H1 (cell line): ENCODE measurements around the gene PPP4R1. TPM values are rescaled to one million over a fixed set of nuclear protein-coding genes. Genes with fewer than 3 reads are reported as not detected.

Experiments
- CTCF ChIA-PET: fragments of 300-600 bp; sonication (Branson Sonifier 250); formaldehyde crosslinking; loops from one replicate; lab custom pipeline; 2021; ENCODE audit not compliant: partially characterized antibody; lab: Charles Lee
- POLR2A ChIA-PET: fragments of 300-600 bp; sonication (Branson Sonifier 250); formaldehyde crosslinking; loops from one replicate; lab custom pipeline; 2021; ENCODE audit warnings: inconsistent platforms; ENCODE audit not compliant: partially characterized antibody; lab: Charles Lee
- DNase-seq, 2 experiments: peaks; one replicate each; pipeline versions ENCODE4 v3.0.0 to v3.0.0-alpha.2; 2010 to 2022; ENCODE audit warnings: low spot score in 2 of 2, low read depth in 1 of 2, mixed read lengths in 1 of 2
- FAIRE-seq: peaks from 2 replicates; lab custom pipeline; 2011; peaks lifted over from hg19 to GRCh38; lab: Jason Lieb, UNC
- H2AFZ ChIP-seq: 2 replicates; pipeline ENCODE4 v1.8.1; 2012; ENCODE audit warnings: low read length, inconsistent platforms
- H2AK5ac ChIP-seq: 2 replicates; pipeline ENCODE4 v1.6.1; 2013; ENCODE audit warnings: low read depth, low read length
- H2BK120ac ChIP-seq: replicated peaks from 2 replicates; pipeline ENCODE3; 2013; ENCODE audit warnings: low read depth, low read length, inconsistent platforms
- H2BK12ac ChIP-seq: 2 replicates; pipeline ENCODE4 v1.6.1; 2013; ENCODE audit warnings: low read depth, low read length
- H2BK15ac ChIP-seq: 2 replicates; pipeline ENCODE4 v1.6.1; 2013; ENCODE audit warnings: low read length
- H2BK20ac ChIP-seq: 2 replicates; pipeline ENCODE4 v1.6.1; 2013; ENCODE audit warnings: low read length
- H2BK5ac ChIP-seq: 2 replicates; pipeline ENCODE4 v1.6.1; 2013; ENCODE audit warnings: low read depth, low read length
- H3K14ac ChIP-seq: 2 replicates; pipeline ENCODE4 v1.6.1; 2013; ENCODE audit warnings: inconsistent platforms; ENCODE audit not compliant: insufficient read length
- H3K18ac ChIP-seq: 2 replicates; pipeline ENCODE4 v1.6.1; 2013; ENCODE audit warnings: low read length; ENCODE audit errors: extremely low read depth
- H3K23ac ChIP-seq: 2 replicates; pipeline ENCODE4 v1.6.1; 2013; ENCODE audit warnings: inconsistent platforms; ENCODE audit not compliant: insufficient read length
- H3K23me2 ChIP-seq: 2 replicates; pipeline ENCODE4 v1.6.1; 2013; ENCODE audit warnings: low read depth, low read length
- H3K27ac ChIP-seq: 2 replicates; pipeline ENCODE4 v1.6.1; 2011; ENCODE audit warnings: low read depth, low read length, inconsistent platforms
- H3K27me3 ChIP-seq, 4 experiments: replicated peaks in 1 of 4; 1 replicate in 1 of 4; 2 replicates in 3 of 4; pipeline versions ENCODE4 v1.6.1 to v1.8.1; 2011 to 2013; ENCODE audit warnings: low read length in 3 of 4, mild to moderate bottlenecking in 3 of 4, inconsistent platforms in 2 of 4, mixed read lengths in 2 of 4, moderate library complexity in 1 of 4; ENCODE audit not compliant: control insufficient read depth in 3 of 4, insufficient read depth in 3 of 4; ENCODE audit errors: extremely low read depth in 1 of 4
- H3K36me3 ChIP-seq, 4 experiments: 2 replicates each; pipeline versions ENCODE4 v1.6.1 to v1.8.1; 2011 to 2013; ENCODE audit warnings: mild to moderate bottlenecking in 4 of 4, low read length in 3 of 4, moderate library complexity in 2 of 4, control low read depth in 1 of 4, inconsistent platforms in 1 of 4; ENCODE audit not compliant: insufficient read depth in 4 of 4, control insufficient read depth in 2 of 4
- H3K4ac ChIP-seq: replicated peaks from 2 replicates; pipeline ENCODE3; 2013; ENCODE audit warnings: low read length, low read depth, mixed read lengths, inconsistent platforms; ENCODE audit not compliant: insufficient read length
- H3K4me1 ChIP-seq, 4 experiments: replicated peaks in 1 of 4; 1 replicate in 1 of 4; 2 replicates in 3 of 4; pipeline versions ENCODE4 v1.6.1 to v1.8.1; 2011 to 2013; ENCODE audit warnings: low read length in 3 of 4, inconsistent platforms in 2 of 4, mixed read lengths in 1 of 4; ENCODE audit not compliant: insufficient read depth in 4 of 4, control insufficient read depth in 3 of 4
- H3K4me2 ChIP-seq, 2 experiments: 2 replicates each; pipeline versions ENCODE4 v1.6.1 to v1.8.1; 2011 to 2013; ENCODE audit warnings: low read depth in 2 of 2, low read length in 2 of 2, control low read depth in 1 of 2, inconsistent platforms in 1 of 2, mild to moderate bottlenecking in 1 of 2; ENCODE audit not compliant: insufficient read depth in 1 of 2
- H3K4me3 ChIP-seq, 4 experiments: fragments of 200-600, 300-600 bp in 1 of 4; sonication (generic), shearing (Covaris generic), sonication (Bioruptor Twin) in 1 of 4; 2 replicates each; pipeline versions ENCODE4 v1.5.1 to v1.8.1; 2011 to 2016; ENCODE audit warnings: low read length in 4 of 4, low read depth in 3 of 4, control low read depth in 2 of 4, inconsistent platforms in 2 of 4, mild to moderate bottlenecking in 2 of 4, mixed read lengths in 1 of 4, moderate library complexity in 1 of 4; ENCODE audit not compliant: insufficient read depth in 2 of 4; ENCODE audit errors: extremely low read depth in 1 of 4
- H3K56ac ChIP-seq: replicated peaks from 2 replicates; pipeline ENCODE3; 2013; ENCODE audit warnings: low read depth, mild to moderate bottlenecking, mixed read lengths, low read length, inconsistent platforms; ENCODE audit not compliant: insufficient read length
- H3K79me1 ChIP-seq: 2 replicates; pipeline ENCODE4 v1.6.1; 2013; ENCODE audit warnings: low read depth, low read length, control low read depth
- H3K79me2 ChIP-seq, 2 experiments: 2 replicates each; pipeline versions ENCODE4 v1.6.1 to v1.8.1; 2012 to 2013; ENCODE audit warnings: low read length in 2 of 2, mild to moderate bottlenecking in 2 of 2, inconsistent platforms in 1 of 2; ENCODE audit not compliant: insufficient read depth in 2 of 2, control insufficient read depth in 1 of 2
- H3K9ac ChIP-seq, 4 experiments: replicated peaks in 1 of 4; 1 replicate in 1 of 4; 2 replicates in 3 of 4; pipeline versions ENCODE4 v1.6.1 to v1.8.1; 2011 to 2013; ENCODE audit warnings: low read depth in 3 of 4, low read length in 3 of 4, control low read depth in 2 of 4, mild to moderate bottlenecking in 2 of 4, moderate library complexity in 2 of 4, inconsistent platforms in 1 of 4; ENCODE audit errors: extremely low read depth in 1 of 4
- H3K9me3 ChIP-seq, 2 experiments: 2 replicates each; pipeline versions ENCODE4 v1.6.1 to v1.8.1; 2012 to 2013; ENCODE audit warnings: mild to moderate bottlenecking in 2 of 2, moderate library complexity in 2 of 2, control low read depth in 1 of 2, inconsistent platforms in 1 of 2, low read depth in 1 of 2, low read length in 1 of 2, mixed read lengths in 1 of 2; ENCODE audit not compliant: insufficient read depth in 2 of 2
- H4K20me1 ChIP-seq, 2 experiments: replicated peaks in 1 of 2; 2 replicates each; pipeline versions ENCODE3 to v1.8.1; 2011 to 2013; ENCODE audit warnings: inconsistent platforms in 2 of 2, low read length in 2 of 2, mild to moderate bottlenecking in 1 of 2; ENCODE audit not compliant: insufficient read depth in 2 of 2, control insufficient read depth in 1 of 2
- H4K5ac ChIP-seq: 2 replicates; pipeline ENCODE4 v1.6.1; 2013; ENCODE audit warnings: low read length, low read depth, mixed read lengths, inconsistent platforms; ENCODE audit not compliant: insufficient read length
- H4K8ac ChIP-seq: 2 replicates; pipeline ENCODE4 v1.8.0; 2013; ENCODE audit warnings: mild to moderate bottlenecking, moderate library complexity, low read length, inconsistent platforms; ENCODE audit not compliant: insufficient read depth; ENCODE audit errors: extremely low read depth
- H4K91ac ChIP-seq: replicated peaks from 2 replicates; pipeline ENCODE3; 2013; ENCODE audit warnings: low read length, mixed read lengths, inconsistent platforms; ENCODE audit not compliant: insufficient read length
- CBX8 ChIP-seq: fragments of 300-800, 300-1000 bp; sonication (generic); IDR thresholded peaks from 2 replicates; pipeline ENCODE4 v1.7.1; 2016; ENCODE audit warnings: low read depth, low read length, borderline replicate concordance
- CHD2 ChIP-seq: IDR thresholded peaks from 2 replicates; pipeline ENCODE4 v1.6.1; 2012; ENCODE audit warnings: low read length, improper control_type of control experiment
- HDAC6 ChIP-seq: IDR thresholded peaks from one replicate; pipeline ENCODE4 v1.7.1; 2012; ENCODE audit warnings: low read depth, mild to moderate bottlenecking, inconsistent platforms, low read length, moderate library complexity
- JUND ChIP-seq: IDR thresholded peaks from 2 replicates; pipeline ENCODE4 v1.6.1; 2011; ENCODE audit warnings: mild to moderate bottlenecking, improper control_type of control experiment, low read length
- MAX ChIP-seq: IDR thresholded peaks from 2 replicates; pipeline ENCODE4 v1.6.1; 2012; ENCODE audit warnings: inconsistent platforms
- RBBP5 ChIP-seq: IDR thresholded peaks from 2 replicates; pipeline ENCODE4 v1.7.1; 2012; ENCODE audit warnings: low read depth, mild to moderate bottlenecking, inconsistent platforms, low read length, moderate library complexity, borderline replicate concordance
- RXRA ChIP-seq: IDR thresholded peaks from 2 replicates; pipeline ENCODE4 v1.6.1; 2011; ENCODE audit warnings: low read depth, mild to moderate bottlenecking, low read length, moderate library complexity; ENCODE audit not compliant: insufficient read depth
- SP2 ChIP-seq: IDR thresholded peaks from 2 replicates; pipeline ENCODE4 v1.6.1; 2012; ENCODE audit warnings: mild to moderate bottlenecking, low read length, inconsistent platforms
- WGBS, 2 experiments: shearing (Covaris generic) in 1 of 2; methylation state at CpG; one replicate each; pipeline versions ENCODE4 v1.1.6 to v1.1.7; 2013 to 2015; ENCODE audit warnings: low lambda C conversion rate in 2 of 2, mixed read lengths in 2 of 2, inconsistent platforms in 1 of 2, low coverage in 1 of 2, missing lambda C conversion rate in 1 of 2; ENCODE audit not compliant: insufficient replicate concordance in 2 of 2, insufficient coverage in 1 of 2, insufficient read length in 1 of 2; ENCODE audit errors: extremely low coverage in 1 of 2, missing lambda C conversion rate in 1 of 2; 5-methylcytosine and 5-hydroxymethylcytosine counted together
- polyA plus RNA-seq, 7 experiments: library from polyadenylated mRNA; depleted of rRNA in 3 of 7; stranded (reverse) in 5 of 7; unstranded in 2 of 7; fragments of >200 nt in 5 of 7; fragments of 200-250 nt in 2 of 7; gene quantifications; 1 replicate in 5 of 7; 2 replicates in 1 of 7; 4 replicates in 1 of 7; pipeline versions ENCODE4 v1.2.1 to v1.2.3, GENCODE V29; 2011 to 2013; ENCODE audit warnings: missing spikeins in 2 of 7, mixed read lengths in 2 of 7
- total RNA-seq: library from RNA; stranded (reverse); fragmentation: NEBNext Ultra II Directional; extraction: Animal tissue kit (Norgen Biotek cat#: 25700); gene quantifications from 2 replicates; pipeline ENCODE4 v1.2.1, GENCODE V29; 2021

The PPP4R1 gene
- total and polyA plus RNA-seq, 2 of the 8 experiments (the other 6 are each of a cell fraction or from before 2014, with no cell fraction given): 67.4 to 96.1 TPM

DNA sequence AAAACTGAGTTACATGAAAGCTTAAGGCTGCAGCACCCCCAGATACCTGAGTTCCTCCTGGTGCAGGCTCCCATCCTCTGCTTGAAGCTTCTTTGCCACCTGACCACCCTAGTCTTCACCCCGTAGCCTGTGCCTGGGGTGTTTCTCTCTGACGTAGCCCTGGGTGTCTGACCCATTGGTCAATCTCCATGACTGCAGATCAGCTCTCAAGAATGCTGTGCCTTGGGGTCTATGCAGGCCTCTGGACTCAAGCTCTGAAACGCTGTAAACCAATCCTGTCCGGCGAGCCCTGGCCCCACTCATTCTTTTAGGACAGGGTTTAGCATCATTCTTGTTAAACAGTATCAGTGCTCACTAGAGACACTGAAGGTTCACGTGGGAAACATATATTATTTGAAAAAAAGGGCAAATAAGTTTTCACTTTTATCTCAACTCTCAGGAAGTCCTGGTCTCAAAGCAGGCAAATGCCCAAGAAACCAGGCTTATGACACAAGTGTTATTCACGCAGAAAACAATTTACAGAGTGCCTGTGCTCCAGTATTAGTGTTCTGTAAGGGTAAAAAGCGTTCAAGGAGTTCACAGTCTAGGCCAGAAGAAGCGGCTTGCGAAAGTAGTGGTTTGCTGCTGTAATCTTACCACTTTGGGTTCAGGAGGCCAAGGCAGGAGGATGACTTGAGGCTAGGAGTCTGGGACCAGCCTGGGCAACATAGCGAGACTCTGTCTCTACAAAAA lies 22.8 kb upstream of the PPP4R1 start:
- Histone ChIP-seq H4K8ac (no peak overlapping the region), H3K56ac (no peak overlapping the region), H4K91ac (no peak overlapping the region), H3K79me1 (no peaks in the 10 kb centered on the region), H2AK5ac (no peak overlapping the region), H3K4me2 (no peak overlapping the region), H4K20me1 (no peaks in the 10 kb centered on the region), H3K9me3 (no peaks in the 10 kb centered on the region), H2AFZ (peak overlapping the region; percentile 66; the same call in 1 of the 2 replicates), H2BK20ac (no peak overlapping the region), H3K14ac (no peak overlapping the region), H3K27ac (no peak overlapping the region), H3K27me3 (no peaks in the 10 kb centered on the region), H2BK15ac (no peak overlapping the region), H3K36me3 (no peaks in the 10 kb centered on the region), H3K18ac (no peak overlapping the region), H3K4me1 (peaks cover 0 to 6% (median 1%) of the 10 kb centered on the region in 4 experiments; a peak in 2 of 7 replicates), H2BK12ac (no peak overlapping the region), H3K23me2 (no peaks in the 10 kb centered on the region), H3K4ac (no peak overlapping the region), H2BK120ac (no peak overlapping the region), H4K5ac (no peak overlapping the region), H3K4me3 (no peak overlapping the region), H2BK5ac (no peak overlapping the region), H3K79me2 (no peaks in the 10 kb centered on the region), H3K9ac (no peak overlapping the region), H3K23ac (no peak overlapping the region)
- FAIRE-seq (no peak), DNase-seq (no peak)
- no peak for TF ChIP-seq HDAC6
- no peak for TF ChIP-seq JUND
- no peak for TF ChIP-seq CBX8
- no peak for TF ChIP-seq MAX
- TF ChIP-seq CHD2: no peak
- no peak for TF ChIP-seq RXRA
- TF ChIP-seq RBBP5: no peak
- no peak for TF ChIP-seq SP2
- WGBS, 2 experiments: 92% methylated on average over 11 of the region's 11 CpGs; no CpG with 5 or more reads in 1 of the 2 experiments
- ChIA-PET POLR2A (no interaction called here), CTCF (interaction anchor here (0.5 to 1.4 kb wide), 4 partner anchors 24 to 95 kb away, joined by 3 to 6 read pairs (median 4); no protein-coding TSS in a partner anchor)
